OCI-M1 (cell line): ENCODE results near the gene AIM2.

ENCODE experiments used
- DNase-seq: peaks from one replicate; lab custom pipeline; 2025; lab: John Stamatoyannopoulos, UW

The AIM2 gene

GRCh38 chr1:159014851-159015250, 61.7 kb downstream of the AIM2 start:
- no peak for DNase-seq

DNA sequence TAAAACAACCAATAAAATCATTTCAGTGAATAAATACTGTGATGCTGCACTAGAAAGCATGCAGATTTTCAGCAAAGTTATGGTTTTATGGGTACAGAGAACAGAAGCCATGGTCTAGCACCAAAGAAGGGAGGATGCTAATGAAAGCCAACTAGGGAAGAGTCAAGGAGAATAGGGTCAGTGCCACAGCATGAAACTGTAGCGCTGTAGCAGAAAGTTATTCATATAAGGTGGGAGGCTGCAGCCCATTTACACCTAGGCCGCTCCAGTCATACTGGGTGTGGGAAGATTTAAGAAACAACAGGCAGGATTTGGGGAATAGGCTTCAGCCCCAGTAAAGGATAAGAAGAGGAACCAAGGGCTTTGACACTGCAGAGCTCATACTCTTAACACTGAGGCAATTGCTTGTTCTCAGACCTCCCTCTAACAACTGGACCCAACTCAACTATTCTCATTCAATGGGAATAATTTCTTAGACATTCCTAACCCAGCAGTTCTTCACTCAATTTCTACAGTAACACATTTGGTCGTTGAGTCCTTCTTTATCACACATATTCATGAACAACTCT, 62.5 kb downstream of the AIM2 start:
- no peak for DNase-seq

GRCh38 chr1:159012495-159012894, 64.1 kb downstream of the AIM2 start:
- no peak for DNase-seq
